HG03108 (cell line): ENCODE results near the gene COPS7B.

Experiments
- ATAC-seq: cut with Tn5 transposase; IDR thresholded peaks from one replicate; pipeline ENCODE4 v1.9.1; 2021; ENCODE audit warnings: moderate library complexity; ENCODE audit not compliant: unreplicated experiment

Gene COPS7B

GRCh38 chr2:231785413-231785812 lies 832 bp upstream of the COPS7B start:
- no peak for ATAC-seq

GRCh38 chr2:231785822-231786176 lies 446 bp upstream of the COPS7B start:
- no peak for ATAC-seq

DNA sequence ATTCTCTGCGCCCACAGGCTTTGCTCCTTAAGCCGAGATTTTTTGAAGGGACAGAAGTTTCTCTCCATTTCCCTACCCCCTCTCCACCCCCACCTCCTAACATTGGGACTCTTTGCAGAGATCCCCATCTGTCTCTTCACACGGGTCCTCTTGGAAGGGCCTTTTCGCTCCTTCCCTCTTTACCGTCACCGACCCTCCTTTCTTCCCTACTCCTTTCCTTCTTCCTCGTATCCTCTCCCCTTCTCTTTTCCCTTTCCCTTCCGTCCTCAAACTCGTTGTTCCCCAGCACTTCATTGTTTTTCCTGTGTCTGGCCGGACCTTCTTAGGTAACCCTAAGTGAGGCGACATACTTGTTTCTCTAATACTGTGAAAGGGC lies 660 bp downstream of the COPS7B start:
- no peak for ATAC-seq

DNA sequence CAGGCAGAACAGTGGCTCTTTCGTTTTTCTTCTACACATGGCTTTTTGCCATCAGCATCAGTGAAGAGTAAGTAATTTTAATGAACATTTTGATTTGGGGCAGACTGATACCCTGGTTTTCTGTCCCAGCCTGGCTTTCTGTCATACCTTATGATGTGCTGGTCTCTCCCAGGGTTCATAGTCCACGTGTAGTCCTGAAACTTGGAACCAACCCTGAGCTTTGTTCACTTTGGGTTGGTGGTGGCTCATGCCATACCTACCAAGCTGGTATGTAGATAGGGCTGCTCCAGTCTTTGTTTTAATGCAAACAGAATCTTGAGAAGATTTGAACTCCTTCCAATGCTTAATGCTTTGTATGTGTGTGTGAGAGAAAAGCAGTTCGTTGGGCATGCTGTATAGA lies 4.9 kb downstream of the COPS7B start:
- ATAC-seq: no peak

GRCh38 chr2:231794383-231794782 lies 8.1 kb downstream of the COPS7B start:
- ATAC-seq: no peak

GRCh38 chr2:231795525-231796327 lies 9.5 kb downstream of the COPS7B start:
- no peak for ATAC-seq

DNA sequence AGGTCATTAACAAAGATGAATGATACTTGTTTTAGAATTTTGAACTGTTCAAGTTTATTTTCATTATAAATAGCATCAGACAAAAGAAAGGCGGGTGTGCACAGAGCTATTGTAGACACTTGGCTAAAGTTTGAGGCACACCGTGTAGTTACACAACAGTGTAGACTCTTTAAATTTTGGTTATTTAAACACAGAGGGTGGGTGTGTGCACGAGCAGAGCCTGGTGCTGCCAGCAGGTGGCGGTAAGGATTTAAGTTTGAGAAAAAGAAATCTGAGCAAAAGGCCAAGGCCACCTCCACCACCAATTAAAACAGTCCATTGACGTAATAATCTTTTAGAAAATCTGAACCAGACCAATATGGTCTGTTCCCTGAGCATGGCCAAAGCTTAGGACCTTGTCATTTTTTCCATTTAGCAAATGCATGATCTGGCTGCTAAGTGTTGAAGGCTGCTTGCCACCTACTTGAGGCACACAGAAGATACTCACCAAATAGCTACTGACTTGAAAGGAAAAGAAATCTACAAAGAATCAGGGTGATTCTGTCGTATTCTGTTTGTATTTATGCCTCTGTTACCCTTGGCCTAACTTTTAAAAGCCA lies 14.3 kb downstream of the COPS7B start:
- ATAC-seq: no peak

DNA sequence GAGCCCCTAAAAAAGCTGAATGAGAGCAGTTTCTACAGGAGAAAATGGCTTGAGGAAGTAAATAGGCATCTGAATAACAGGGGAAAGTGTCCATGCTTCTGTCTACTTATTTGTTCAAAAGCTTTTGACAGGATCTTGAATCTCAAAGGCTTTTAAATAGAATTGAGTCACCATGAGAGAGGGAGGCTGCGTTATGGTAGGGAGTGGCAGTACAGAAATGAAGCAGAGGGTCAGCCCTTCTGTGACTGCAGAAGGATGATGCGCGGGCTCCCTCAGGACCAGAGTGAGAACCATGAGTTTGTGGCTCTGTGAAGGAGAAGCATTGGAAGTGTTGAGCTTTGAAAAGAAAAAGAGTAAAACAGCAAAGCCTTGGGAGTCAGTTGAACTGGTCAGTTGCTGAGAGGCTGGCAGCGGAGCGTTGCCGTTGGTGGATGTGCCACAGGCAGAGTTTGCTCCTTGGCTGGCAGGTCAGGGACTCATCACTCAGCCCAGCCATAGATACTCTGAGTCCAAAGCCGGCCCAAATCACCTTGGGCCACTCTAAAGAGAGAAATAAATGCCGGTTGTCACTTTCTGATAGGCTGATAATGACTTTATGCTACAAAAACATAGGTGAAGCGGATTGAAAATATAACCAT lies 17.4 kb downstream of the COPS7B start:
- no peak for ATAC-seq

- ATAC-seq: no peak
Observed at GRCh38 chr2:231807020-231807419, 20.8 kb downstream of the COPS7B start.

DNA sequence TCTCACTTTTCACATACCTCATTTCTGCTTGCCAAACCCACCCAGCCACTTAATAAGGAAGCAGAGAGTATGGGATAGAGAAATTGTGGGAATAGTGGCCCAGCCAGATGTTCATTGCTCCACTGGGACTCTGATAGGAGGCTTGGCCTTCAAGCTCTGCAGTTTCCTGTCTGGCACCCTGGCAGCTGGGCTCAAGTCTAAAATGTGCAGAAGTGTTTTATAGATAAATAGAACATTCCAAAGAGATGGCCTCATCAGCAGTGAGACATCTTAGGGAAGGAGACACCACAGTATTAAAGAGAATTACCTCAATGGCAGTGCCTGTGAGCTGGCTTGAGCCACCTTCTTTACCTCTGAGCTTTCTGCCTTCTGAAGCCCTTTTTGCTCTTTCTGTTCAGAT lies 24.7 kb downstream of the COPS7B start:
- no peak for ATAC-seq

DNA sequence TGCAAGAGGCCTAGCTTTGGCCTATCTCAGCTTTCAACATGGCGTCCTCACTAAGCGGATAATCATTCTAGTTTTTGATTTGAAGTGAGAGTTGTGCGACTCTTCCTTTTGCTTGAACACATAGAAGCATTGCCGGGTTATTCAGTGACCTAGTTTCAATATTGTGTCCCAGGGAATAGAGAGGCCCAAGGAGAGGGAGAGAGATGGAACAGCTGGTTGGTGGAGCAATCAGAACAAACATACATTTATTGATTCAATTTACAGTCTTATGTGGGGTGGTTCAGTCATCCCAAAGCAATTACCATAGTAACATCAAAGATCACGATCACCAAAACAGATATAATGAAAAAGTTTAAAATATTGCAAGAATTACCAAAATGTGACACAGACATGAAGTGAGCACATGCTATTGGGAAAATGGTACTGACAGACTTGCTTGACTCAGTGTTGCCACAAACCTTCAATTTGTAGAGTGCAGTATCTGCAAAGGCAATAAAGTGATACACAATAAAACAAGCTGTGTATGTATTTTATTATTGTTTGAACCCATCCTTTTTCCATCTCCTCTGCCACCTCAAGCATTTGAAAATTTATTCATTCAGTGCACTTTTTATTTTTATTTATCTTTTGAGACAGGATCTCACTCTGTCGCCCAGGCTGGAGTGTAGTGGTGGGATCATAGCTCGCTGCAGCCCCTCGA lies 30.2 kb downstream of the COPS7B start:
- no peak for ATAC-seq

- no peak for ATAC-seq
Observed at GRCh38 chr2:231819447-231820042, 33.3 kb downstream of the COPS7B start.

- ATAC-seq: no peak
Observed at GRCh38 chr2:231820786-231821303, 34.6 kb downstream of the COPS7B start.

DNA sequence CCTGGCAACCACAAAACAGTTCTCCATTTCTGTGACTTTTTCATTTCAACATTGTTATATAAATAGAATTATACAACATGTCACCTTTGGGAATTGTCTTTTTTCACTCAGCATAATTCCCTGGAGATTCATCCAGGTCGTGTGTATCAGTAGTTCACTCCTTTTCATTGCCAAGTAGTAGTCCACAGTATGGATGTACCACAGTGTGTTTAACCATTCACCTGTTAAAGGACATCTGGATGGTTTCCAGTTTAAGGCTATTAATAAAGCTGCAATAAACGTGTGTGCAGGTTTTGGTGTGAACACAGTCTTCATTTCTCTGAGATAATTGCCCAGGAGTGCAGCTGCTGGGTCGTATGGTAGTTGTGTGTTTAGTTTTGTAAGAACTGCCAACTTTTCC lies 35.7 kb downstream of the COPS7B start:
- ATAC-seq: no peak

DNA sequence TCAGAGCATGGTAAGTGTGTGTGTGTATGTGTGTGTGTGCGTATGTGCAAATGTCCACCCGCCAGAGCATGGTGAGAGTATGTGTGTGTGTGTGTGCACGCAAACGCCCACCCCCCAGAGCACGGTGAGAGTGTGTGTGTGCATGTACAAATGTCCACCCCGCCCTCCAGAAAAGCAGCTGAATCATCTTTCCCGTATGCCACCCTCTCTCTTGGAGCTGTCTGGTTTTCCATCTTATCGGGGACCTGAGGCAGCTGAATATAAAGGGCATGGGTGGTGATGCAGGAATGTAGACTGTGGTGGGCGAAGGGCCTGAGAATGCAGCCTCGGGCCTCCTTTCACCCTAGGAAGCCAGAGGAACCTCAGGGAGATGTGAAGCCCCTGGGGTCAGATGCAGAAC lies 66.9 kb downstream of the COPS7B start:
- ATAC-seq: no peak

DNA sequence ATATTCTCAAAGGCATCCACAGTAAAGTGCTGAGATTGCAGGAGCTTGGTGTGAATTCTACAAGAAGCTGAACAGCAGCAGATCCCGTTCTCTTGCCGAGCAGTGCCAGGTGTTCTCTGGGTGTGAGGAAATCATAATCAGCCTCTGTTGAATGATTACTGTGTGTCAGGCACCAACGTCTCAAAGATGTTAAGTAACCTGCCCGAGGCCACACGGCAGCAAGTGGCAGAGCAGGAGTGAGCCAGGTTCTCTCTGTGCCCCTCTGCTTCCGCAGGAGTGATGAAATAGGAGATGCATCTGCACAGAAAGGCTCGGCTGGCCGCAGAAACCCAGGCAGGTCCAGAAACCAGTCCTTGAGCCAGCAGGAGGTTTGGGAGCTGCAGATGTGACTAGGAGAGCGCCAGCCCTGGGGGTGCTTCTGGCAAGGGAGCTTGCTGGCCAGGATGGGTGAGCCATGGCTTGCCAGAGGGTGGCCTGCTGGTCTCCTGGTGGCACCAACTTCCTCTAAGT lies 68.4 kb downstream of the COPS7B start:
- no peak for ATAC-seq

- ATAC-seq: no peak
Observed at GRCh38 chr2:231856959-231857358, 70.7 kb downstream of the COPS7B start.
